Colonic mucosa (tissue), 4 donors: ENCODE measurements around the gene STARD13. TPM values are rescaled to one million over a fixed set of nuclear protein-coding genes. Genes with fewer than 3 reads are reported as not detected.

Experiments
- DNase-seq: peaks from one replicate; pipeline ENCODE4 v3.0.0-alpha.2; 2020
- H3K27ac ChIP-seq: fragments of 200-600 bp; one replicate; pipeline ENCODE4 v1.8.0; 2021
- H3K27me3 ChIP-seq: fragments of 200-600 bp; one replicate; pipeline ENCODE4 v1.8.0; 2021
- H3K36me3 ChIP-seq: fragments of 200-600 bp; one replicate; pipeline ENCODE4 v1.8.0; 2021
- H3K4me1 ChIP-seq: fragments of 200-600 bp; one replicate; pipeline ENCODE4 v1.8.0; 2021; ENCODE audit warnings: mild to moderate bottlenecking
- H3K4me3 ChIP-seq: fragments of 200-600 bp; one replicate; pipeline ENCODE4 v1.8.0; 2021
- H3K9ac ChIP-seq, 2 donors: one replicate each; pipeline ENCODE4 v1.7.0; 2013; ENCODE audit warnings: control low read depth in 2 of 2, low read depth in 2 of 2, low read length in 2 of 2
- H3K9me3 ChIP-seq: fragments of 200-600 bp; one replicate; pipeline ENCODE4 v1.8.0; 2021
- CTCF ChIP-seq: fragments of 200-600 bp; IDR thresholded peaks from one replicate; pipeline ENCODE4 v1.8.0; 2022; ENCODE audit warnings: antibody characterized with exemption, mild to moderate bottlenecking
- intact Hi-C: fragments of 100-400 bp; cut with DNase I; formaldehyde crosslinking; loops from one replicate; pipeline ENCODE4 v1.14.1; 2022
- total RNA-seq, 2 donors: library from RNA; stranded (reverse); fragmentation: NEBNext Ultra II Directional in 1 of 2; extraction: Animal tissue kit (Norgen Biotek cat#: 25700) in 1 of 2; gene quantifications; one replicate each; pipeline ENCODE4 v1.2.1, GENCODE V29; 2021
- donor health status: healthy.
- donor health status: DM: no; HTN: no; CAD: no.
- donor health status: DM: no; HTN: no; CAD: no.

Gene STARD13
- total RNA-seq, 2 donors from 2014 or later = 21.3 to 30.2 TPM

GRCh38 chr13:33105387-33106005 is 180.1 kb downstream of the STARD13 start:
- DNase-seq = no peak
- no peaks in the 10 kb centered on the region for H3K27me3 ChIP-seq
- no peak overlapping the region for H3K9ac ChIP-seq
- H3K4me3 ChIP-seq = no peak overlapping the region
- TF ChIP-seq CTCF = no peak
- H3K4me1 ChIP-seq = no peaks in the 10 kb centered on the region
- intact Hi-C loops = no loop called here
- no peaks in the 10 kb centered on the region for H3K9me3 ChIP-seq
- no peaks in the 10 kb centered on the region for H3K36me3 ChIP-seq
- peak overlapping the region; percentile 28 for H3K27ac ChIP-seq

- H3K4me1 ChIP-seq = no peaks in the 10 kb centered on the region
- DNase-seq = no peak
- no peak overlapping the region for H3K27ac ChIP-seq
- no peaks in the 10 kb centered on the region for H3K9me3 ChIP-seq
- TF ChIP-seq CTCF = no peak
- H3K4me3 ChIP-seq = no peak overlapping the region
- H3K27me3 ChIP-seq = no peaks in the 10 kb centered on the region
- no peak overlapping the region for H3K9ac ChIP-seq
- H3K36me3 ChIP-seq = no peaks in the 10 kb centered on the region
- intact Hi-C loops = no loop called here
Observed at GRCh38 chr13:33103457-33103856, 182.1 kb downstream of the STARD13 start.

- H3K27ac ChIP-seq = no peak overlapping the region
- intact Hi-C loops = no loop called here
- H3K9ac ChIP-seq = no peak overlapping the region
- no peak overlapping the region for H3K4me3 ChIP-seq
- no peak for DNase-seq
- H3K36me3 ChIP-seq = no peaks in the 10 kb centered on the region
- no peaks in the 10 kb centered on the region for H3K9me3 ChIP-seq
- H3K27me3 ChIP-seq = no peaks in the 10 kb centered on the region
- no peaks in the 10 kb centered on the region for H3K4me1 ChIP-seq
- no peak for TF ChIP-seq CTCF
Observed at GRCh38 chr13:33101835-33102234, 183.7 kb downstream of the STARD13 start.

GRCh38 chr13:33100886-33101285 is 184.7 kb downstream of the STARD13 start:
- Histone ChIP-seq H3K9me3 (no peaks in the 10 kb centered on the region), H3K27ac (no peak overlapping the region), H3K9ac (no peak overlapping the region), H3K36me3 (no peaks in the 10 kb centered on the region), H3K4me3 (no peak overlapping the region), H3K27me3 (no peaks in the 10 kb centered on the region), H3K4me1 (no peaks in the 10 kb centered on the region)
- intact Hi-C loops = no loop called here
- no peak for TF ChIP-seq CTCF
- DNase-seq = no peak

GRCh38 chr13:33099860-33100259 is 185.7 kb downstream of the STARD13 start:
- Histone ChIP-seq H3K27me3 (no peaks in the 10 kb centered on the region), H3K4me3 (no peak overlapping the region), H3K4me1 (no peaks in the 10 kb centered on the region), H3K36me3 (no peaks in the 10 kb centered on the region), H3K27ac (no peak overlapping the region), H3K9ac (no peak overlapping the region), H3K9me3 (no peaks in the 10 kb centered on the region)
- no peak for DNase-seq
- no peak for TF ChIP-seq CTCF
- intact Hi-C loops = no loop called here
